HEK293T (cell line): ENCODE results near the gene UBL3.

Experiments used
- BHLHE40 ChIP-seq: fragments of 450-650 bp; IDR thresholded peaks from 2 replicates; pipeline ENCODE4 v1.6.1; 2016; ENCODE audit warnings: mild to moderate bottlenecking, moderate library complexity, borderline replicate concordance
- FOXK2 ChIP-seq: fragments of 450-650 bp; IDR thresholded peaks from 2 replicates; pipeline ENCODE4 v1.6.1; 2016; ENCODE audit warnings: mild to moderate bottlenecking

DNA sequence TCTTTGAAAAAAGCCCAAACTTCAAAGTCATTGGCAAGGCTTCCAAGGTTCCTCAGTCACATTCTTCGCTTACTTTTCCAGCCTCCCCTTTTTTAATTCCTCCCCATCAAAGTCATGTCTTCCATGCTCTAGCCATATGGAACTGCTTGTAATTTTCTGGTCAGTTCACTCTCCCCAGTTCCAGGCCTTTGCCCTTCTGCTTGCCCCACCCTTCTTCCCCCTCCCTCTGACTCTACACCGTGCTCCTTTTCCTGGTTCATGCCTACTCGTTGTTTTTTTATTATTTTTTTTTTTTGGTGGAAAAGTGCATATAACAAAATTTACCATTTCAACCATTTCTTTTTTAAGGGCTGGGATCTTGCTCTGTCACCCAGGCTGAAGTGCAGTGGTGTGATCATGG lies 102.3 kb downstream of the UBL3 start:
- TF ChIP-seq FOXK2 = no peak
- no peak for TF ChIP-seq BHLHE40
